ENCODE data around the gene NPY2R.

GRCh38 chr4:155252327-155252726 is 43.9 kb downstream of the NPY2R start:
- TF ChIP-seq EZH2 (IDR thresholded peaks at IDR 0.05; ENCODE audit: borderline replicate concordance, insufficient read depth, low read length, poor library complexity, severe bottlenecking), result no peak
- TF ChIP-seq POLR2AphosphoS5 (IDR thresholded peaks at IDR 0.05), result no peak
- no peak for TF ChIP-seq CTCF (IDR thresholded peaks at IDR 0.05; ENCODE audit: poor library complexity, severe bottlenecking)
- no peak for TF ChIP-seq EP300 (conservative IDR thresholded peaks at IDR 0.05; ENCODE audit: poor library complexity, severe bottlenecking)
